ENCODE results near the gene CCNH.
A peak's percentile ranks its signal among the peaks of the same experiment; 100 is the strongest.

Gene CCNH

GRCh38 chr5:87404359-87404758 is 8.4 kb downstream of the CCNH start:
- TF ChIP-seq, protein P1, sequence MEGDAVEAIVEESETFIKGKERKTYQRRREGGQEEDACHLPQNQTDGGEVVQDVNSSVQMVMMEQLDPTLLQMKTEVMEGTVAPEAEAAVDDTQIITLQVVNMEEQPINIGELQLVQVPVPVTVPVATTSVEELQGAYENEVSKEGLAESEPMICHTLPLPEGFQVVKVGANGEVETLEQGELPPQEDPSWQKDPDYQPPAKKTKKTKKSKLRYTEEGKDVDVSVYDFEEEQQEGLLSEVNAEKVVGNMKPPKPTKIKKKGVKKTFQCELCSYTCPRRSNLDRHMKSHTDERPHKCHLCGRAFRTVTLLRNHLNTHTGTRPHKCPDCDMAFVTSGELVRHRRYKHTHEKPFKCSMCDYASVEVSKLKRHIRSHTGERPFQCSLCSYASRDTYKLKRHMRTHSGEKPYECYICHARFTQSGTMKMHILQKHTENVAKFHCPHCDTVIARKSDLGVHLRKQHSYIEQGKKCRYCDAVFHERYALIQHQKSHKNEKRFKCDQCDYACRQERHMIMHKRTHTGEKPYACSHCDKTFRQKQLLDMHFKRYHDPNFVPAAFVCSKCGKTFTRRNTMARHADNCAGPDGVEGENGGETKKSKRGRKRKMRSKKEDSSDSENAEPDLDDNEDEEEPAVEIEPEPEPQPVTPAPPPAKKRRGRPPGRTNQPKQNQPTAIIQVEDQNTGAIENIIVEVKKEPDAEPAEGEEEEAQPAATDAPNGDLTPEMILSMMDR (IDR thresholded peaks at IDR 0.05; ENCODE audit: low read depth, low read length), result no peak
- no peak for DNase-seq (ENCODE audit: extremely low read depth, low read depth)

- no peak for DNase-seq (ENCODE audit: extremely low read depth, low read depth)
- TF ChIP-seq, protein P1 (IDR thresholded peaks at IDR 0.05; ENCODE audit: low read depth, low read length), result no peak
Measured at GRCh38 chr5:87403899-87404298, 8.8 kb downstream of the CCNH start.

- TF ChIP-seq, protein P1 (IDR thresholded peaks at IDR 0.05; ENCODE audit: low read depth, low read length), result no peak
- no peak for DNase-seq (ENCODE audit: extremely low read depth, low read depth)
Measured at GRCh38 chr5:87403409-87403808, 9.3 kb downstream of the CCNH start.

GRCh38 chr5:87401626-87402025 is 11.1 kb downstream of the CCNH start:
- no peak for DNase-seq (ENCODE audit: extremely low read depth, low read depth)
- TF ChIP-seq, protein P1 (IDR thresholded peaks at IDR 0.05; ENCODE audit: low read depth, low read length), result no peak

DNA sequence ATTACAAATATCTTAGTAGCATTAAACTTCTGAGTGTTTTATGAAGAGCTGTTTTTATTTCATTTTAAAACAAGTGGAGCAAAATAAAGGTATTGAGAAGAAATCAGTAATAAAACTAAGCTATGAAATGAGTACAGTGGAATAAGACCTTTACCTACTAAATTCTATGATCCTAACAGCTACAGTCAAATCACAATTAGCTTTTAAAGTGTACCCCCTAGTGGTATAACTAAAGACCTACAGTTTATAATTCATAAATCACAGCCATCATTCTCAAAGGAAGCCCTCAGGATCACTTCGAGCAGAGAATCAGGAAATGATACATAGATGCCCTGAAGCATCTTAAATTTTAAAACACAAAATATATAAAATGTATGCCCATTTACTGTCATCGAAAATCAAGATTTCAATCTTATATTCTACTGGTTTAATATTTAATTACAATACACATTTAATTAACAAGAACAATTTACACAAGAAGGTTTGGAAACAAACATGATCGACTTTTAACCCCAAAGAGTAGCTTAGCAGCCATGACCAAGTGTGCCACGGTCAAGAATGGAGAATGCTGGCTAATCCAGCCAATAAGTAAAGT is 12.3 kb downstream of the CCNH start:
- TF ChIP-seq, protein P1 (IDR thresholded peaks at IDR 0.05; ENCODE audit: low read depth, low read length), result peak; percentile 53
- DNase-seq (ENCODE audit: extremely low read depth, low read depth), result no peak

DNA sequence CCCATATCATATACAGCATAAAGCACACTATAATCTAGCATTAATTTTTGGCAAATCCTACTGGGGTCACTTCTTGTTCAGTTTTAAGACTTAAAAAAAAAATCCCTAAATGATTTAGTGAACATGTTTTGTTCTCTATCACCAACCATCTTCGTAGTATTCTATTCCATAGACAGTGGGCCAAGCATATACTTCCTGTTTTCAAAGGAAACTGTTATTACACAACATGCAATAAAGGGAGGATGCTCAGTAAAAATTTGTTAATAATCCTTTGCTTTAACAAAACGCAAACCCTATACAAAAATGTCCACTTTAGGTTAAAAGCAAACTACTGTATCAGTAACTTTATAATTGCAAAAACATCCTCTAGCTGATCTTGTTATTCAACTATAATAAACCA is 13.0 kb downstream of the CCNH start:
- no peak for DNase-seq (ENCODE audit: extremely low read depth, low read depth)
- TF ChIP-seq, protein P1 (IDR thresholded peaks at IDR 0.05; ENCODE audit: low read depth, low read length), result no peak

DNA sequence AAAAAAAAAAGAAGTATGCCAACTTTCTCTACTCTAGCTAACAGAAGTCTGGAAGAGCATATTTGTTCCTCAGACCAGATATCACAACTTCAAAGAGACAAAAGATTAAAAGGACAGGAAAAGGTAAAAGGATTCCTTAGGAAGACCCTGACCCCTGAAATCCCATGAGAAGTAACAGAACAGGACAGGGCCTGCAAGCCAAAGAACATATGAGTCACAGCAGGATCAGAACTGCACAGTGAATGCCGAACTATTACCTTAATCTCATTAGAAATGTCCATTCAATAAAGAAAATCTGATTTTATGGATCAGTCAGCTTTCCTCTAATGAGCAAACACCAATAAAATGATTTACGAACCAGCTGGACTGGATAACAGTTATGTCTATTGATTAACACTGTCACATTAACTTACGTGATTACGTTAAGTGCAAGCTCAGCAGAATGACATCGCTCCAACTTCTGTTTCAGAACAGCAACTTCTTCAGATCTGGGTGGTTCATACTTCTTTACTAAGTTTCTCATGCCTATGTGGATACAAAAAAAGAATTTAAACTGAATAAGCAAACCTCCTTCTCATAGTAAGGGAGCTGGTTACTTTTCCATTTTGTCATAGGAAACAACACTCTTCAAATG is 13.6 kb downstream of the CCNH start:
- no peak for DNase-seq (ENCODE audit: extremely low read depth, low read depth)
- TF ChIP-seq, protein P1 (IDR thresholded peaks at IDR 0.05; ENCODE audit: low read depth, low read length), result no peak

Measured in AG09319 (cell line).